ENCODE results near the gene IKZF1.

Gene IKZF1

GRCh38 chr7:50308532-50309385 is 4.2 kb downstream of the IKZF1 start:
- no peak for DNase-seq (ENCODE audit: low spot score)

- no peak for DNase-seq (ENCODE audit: low spot score)
Observed at GRCh38 chr7:50309721-50310120, 5.2 kb downstream of the IKZF1 start.

- DNase-seq (ENCODE audit: low spot score), result no peak
Observed at GRCh38 chr7:50310361-50310760, 5.8 kb downstream of the IKZF1 start.

GRCh38 chr7:50310956-50311355 is 6.4 kb downstream of the IKZF1 start:
- DNase-seq (ENCODE audit: low spot score), result no peak

GRCh38 chr7:50312250-50313162 is 8.0 kb downstream of the IKZF1 start:
- no peak for DNase-seq (ENCODE audit: low spot score)

GRCh38 chr7:50314836-50315592 is 10.5 kb downstream of the IKZF1 start:
- DNase-seq (ENCODE audit: low spot score), result no peak

GRCh38 chr7:50315739-50316671 is 11.5 kb downstream of the IKZF1 start:
- DNase-seq (ENCODE audit: low spot score), result no peak

- DNase-seq (ENCODE audit: low spot score), result no peak
Observed at GRCh38 chr7:50317221-50317678, 12.7 kb downstream of the IKZF1 start.

- DNase-seq (ENCODE audit: low spot score), result no peak
Observed at GRCh38 chr7:50317697-50318669, 13.5 kb downstream of the IKZF1 start.

- no peak for DNase-seq (ENCODE audit: low spot score)
Observed at GRCh38 chr7:50321487-50322067, 17.1 kb downstream of the IKZF1 start.

- DNase-seq (ENCODE audit: low spot score), result no peak
Observed at GRCh38 chr7:50324113-50324512, 19.6 kb downstream of the IKZF1 start.

GRCh38 chr7:50327443-50327842 is 22.9 kb downstream of the IKZF1 start:
- no peak for DNase-seq (ENCODE audit: low spot score)

- no peak for DNase-seq (ENCODE audit: low spot score)
Observed at GRCh38 chr7:50329775-50330174, 25.3 kb downstream of the IKZF1 start.

GRCh38 chr7:50330254-50330653 is 25.7 kb downstream of the IKZF1 start:
- DNase-seq (ENCODE audit: low spot score), result no peak

- no peak for DNase-seq (ENCODE audit: low spot score)
Observed at GRCh38 chr7:50330696-50331095, 26.2 kb downstream of the IKZF1 start.

GRCh38 chr7:50331564-50332208 is 27.2 kb downstream of the IKZF1 start:
- DNase-seq (ENCODE audit: low spot score), result no peak

GRCh38 chr7:50332241-50333165 is 28.0 kb downstream of the IKZF1 start:
- no peak for DNase-seq (ENCODE audit: low spot score)

- no peak for DNase-seq (ENCODE audit: low spot score)
Observed at GRCh38 chr7:50333221-50333651, 28.7 kb downstream of the IKZF1 start.

Data from hepatic stellate cell (primary cell).